GM18511 (cell line): Measurements from ENCODE around the gene MCM5.
"Not testable (repeated sequence)": the region's sequence is repeated elsewhere in the genome, so short reads cannot be mapped to it uniquely, and the experiment has no call there.

Source experiments
- ATAC-seq: cut with Tn5 transposase; IDR thresholded peaks from one replicate; pipeline ENCODE4 v1.9.1; 2021; ENCODE audit warnings: mild to moderate bottlenecking, moderate library complexity; ENCODE audit not compliant: unreplicated experiment

The MCM5 gene

DNA sequence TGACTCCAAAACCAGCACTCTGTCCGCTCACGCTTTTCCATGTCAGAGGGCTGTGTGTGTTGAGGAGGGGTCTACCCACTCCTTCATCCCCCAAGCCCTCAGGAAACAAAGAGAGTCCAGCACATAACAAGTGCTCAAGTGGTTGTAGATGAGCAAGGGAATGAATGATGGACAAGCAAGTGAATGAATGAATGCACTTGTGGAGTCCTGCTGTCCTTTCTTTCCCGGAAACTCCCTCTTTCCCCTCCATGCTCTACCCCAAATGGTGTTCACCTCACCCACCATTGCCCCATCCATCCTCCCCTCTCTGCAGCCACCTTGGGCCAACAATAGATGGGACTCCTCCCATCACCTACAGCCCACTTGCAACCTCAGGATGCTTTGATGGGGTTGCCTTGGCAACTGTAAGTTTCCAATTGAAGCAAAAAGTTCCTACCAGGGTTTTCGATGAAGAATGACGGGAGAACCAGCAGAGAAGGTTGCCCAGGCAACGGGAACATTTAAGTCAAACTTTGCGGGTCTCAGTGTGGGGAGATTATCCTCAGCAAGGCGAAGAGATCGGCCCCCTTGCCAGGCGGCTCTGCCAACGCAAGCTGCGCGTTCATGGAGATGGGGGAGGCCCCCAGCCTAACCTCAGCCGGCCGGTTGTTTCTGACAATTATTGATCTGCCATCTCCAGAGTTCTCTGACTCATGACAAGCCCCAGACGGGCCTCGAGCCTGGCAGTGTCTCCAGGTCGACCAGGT, 51.1 kb downstream of the MCM5 start:
- ATAC-seq, result no peak

DNA sequence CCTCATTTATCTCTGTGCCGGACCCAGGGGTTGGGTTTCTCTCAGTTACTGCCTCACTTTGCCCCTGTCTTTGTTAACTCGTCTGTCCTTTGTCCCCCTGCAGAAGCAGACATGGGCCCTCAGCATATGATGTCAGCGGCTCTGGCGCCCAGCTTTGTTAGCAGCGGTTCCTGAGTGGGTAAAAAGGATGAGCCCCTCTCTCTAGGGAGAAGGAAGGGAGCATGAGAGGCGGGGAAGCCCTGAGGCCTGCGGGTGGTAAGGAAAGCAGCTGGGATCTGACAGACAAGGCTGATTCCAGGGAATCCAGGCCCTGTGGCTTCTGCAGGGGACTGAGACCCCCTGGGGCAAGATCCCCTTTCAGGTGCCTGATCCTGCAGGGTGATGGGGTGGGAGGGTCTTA, 51.7 kb downstream of the MCM5 start:
- ATAC-seq, result no peak

DNA sequence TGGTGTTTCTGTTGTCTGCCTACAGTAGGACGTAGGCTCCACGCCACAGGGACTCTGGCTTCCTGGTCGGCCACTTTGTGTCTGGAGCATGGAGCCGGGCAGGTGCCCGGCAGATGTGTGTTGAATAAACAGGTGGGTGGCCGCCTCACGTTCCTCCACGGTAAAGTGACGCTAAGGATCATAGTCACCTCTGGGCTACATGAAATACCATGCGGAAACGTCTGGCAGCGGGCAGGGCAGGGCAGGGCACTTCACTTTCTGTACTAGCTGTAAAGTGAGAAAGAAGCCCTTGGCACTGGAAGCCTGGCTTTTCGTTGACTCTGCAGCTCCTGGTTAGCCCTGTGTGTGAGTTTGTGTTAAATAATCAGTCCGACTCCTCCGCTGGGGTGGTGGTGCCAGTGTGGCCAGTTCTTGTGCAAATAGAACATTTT, 52.4 kb downstream of the MCM5 start:
- no peak for ATAC-seq

DNA sequence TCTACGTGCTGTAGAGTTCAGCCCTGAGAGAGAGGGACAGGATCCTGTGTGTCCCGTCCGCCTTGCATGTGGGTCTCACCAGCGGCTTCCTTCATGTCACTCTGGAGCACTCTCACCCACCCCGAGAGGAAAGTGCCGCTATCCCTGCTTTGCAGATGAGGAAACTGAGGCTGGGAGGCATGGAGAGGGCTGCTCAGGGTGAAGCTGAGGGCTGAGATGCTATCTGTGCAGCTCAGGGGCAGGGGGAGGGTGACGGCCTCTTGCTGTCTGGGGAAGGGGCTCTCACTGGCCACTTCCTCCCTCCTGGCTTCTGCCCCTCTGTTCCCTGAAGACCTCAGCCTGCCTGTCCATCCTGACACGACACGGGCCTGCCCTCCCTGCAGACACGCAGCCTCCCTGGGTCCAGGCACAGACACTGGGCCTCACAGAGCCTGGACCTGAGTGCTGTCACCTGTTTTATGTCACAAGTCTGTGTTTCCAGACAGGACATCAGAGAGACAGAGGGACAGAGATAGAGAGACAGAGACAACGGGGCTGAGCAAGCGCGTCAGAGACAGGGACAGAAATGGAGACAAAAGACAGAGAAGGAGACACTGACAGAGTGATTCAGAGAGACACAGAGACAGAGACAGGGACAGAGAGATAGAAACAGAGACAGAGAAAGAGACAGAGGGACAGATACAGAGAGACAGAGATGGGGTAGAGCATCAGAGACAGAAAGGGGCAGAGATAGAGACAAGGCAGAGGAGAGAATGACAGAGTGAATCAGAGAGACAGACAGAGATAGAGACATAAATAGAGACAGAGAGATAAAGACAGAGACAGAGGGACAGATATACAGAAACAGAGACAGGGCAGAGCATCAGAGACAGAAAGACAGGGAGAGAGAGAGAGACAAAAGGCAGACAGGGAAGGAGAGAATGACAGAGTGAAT, 53.1 kb downstream of the MCM5 start:
- no peak for ATAC-seq

DNA sequence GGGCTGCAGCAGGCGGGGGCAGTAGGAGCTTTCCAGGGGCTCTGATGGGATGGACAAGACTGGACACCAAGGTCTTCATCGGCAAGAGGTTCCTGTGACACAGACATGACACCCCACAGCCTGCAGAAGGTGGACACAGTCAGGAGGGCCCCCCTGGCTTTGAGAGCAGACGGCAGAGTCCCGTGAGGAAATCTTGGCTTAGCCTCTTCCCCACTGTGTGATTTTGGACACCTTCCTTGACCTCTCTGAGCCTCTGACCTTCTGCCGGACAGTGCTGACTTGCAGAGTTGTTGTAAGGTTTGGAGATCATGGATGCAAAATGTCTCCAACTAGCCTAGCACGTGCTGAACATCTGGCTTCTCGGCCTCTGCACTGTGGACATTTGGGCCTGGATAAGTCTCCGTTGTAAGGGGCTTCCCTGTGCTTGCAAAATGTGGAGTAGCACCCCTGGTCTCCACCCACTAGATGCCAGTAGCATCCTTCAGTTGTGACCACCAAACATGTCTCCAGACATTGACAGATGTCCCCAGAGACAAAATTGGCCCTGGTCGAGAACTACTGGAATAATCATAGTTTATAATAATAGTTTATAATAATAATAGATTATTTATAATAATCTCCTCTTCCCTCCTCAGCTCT, 54.6 kb downstream of the MCM5 start:
- ATAC-seq, result no peak

DNA sequence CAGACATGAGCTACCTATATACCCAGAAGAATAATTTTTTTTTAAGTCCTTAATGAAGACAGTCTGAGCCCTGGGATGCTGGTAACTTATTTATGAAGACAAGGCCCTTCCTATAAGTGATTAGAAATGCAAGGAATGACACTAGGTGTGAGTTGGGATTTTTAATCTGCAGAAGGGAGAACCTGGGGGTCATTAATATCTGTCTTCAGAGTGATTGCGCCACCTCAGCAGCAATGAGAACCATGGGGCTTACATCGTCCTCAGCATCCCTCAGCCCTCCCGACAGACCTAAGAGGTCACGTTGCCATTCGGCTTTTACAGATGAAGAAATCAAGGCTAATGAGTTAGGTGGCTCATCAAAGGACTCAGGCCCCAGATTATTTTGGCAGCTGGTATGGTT, 55.6 kb downstream of the MCM5 start:
- ATAC-seq, result no peak

DNA sequence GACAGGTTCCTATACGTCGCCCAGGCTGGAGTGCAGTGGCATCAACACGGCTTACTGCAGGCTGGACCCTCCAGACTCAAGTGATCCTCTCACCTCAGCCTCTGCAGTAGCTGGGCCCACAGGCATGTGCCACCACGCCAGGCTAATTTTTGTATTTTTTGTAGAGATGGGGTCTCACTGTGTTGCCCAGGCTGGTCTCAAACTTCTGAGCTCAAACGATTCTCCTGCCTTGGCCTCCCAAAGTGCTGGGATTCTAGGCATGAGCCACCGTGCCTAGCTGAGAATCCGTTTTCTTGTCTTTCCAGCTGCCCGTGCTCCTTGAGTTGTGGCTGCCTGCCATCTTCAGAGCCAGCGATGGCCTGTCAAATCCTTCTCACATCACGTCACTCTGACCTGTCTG, 56.8 kb downstream of the MCM5 start:
- no peak for ATAC-seq

DNA sequence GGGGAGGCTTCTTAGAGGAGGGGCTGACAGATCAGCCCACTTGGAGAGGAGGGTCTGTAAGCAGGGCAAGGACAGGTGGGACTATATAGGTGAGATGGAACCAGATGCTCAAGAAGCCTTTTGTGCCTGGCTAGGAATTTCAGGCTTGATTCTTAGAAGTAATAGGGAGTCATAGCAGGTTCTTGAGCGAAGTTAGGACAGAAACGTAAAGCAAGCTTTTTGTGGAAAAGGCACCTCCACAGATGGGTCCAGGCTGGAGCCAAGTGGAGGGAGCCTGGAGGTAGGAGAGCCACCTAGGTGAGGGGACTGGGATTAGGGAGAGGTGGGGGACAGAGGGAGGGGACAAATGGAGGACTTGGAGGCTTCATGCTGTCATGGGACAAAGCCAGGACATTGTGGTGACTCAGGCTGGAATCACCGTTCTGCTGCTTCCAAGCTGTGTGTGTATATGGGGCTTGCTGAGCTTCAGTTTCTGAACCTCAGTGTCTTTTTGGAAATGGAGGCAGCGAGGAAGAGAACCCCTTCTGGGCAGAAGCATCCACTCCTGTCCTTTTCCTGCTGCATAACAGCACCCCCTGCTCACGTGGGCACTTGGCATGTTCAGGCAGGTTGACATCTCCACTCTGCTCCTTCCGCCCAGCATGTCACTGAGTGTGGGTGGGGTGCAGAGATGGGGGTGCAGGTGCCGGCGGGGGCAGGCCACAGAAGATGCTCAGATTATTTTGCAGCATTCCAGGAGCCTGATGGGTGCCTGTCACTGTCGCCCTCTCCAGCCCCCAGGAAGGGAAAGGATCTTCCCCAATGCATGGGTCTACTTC, 58.0 kb downstream of the MCM5 start:
- ATAC-seq, result no peak

DNA sequence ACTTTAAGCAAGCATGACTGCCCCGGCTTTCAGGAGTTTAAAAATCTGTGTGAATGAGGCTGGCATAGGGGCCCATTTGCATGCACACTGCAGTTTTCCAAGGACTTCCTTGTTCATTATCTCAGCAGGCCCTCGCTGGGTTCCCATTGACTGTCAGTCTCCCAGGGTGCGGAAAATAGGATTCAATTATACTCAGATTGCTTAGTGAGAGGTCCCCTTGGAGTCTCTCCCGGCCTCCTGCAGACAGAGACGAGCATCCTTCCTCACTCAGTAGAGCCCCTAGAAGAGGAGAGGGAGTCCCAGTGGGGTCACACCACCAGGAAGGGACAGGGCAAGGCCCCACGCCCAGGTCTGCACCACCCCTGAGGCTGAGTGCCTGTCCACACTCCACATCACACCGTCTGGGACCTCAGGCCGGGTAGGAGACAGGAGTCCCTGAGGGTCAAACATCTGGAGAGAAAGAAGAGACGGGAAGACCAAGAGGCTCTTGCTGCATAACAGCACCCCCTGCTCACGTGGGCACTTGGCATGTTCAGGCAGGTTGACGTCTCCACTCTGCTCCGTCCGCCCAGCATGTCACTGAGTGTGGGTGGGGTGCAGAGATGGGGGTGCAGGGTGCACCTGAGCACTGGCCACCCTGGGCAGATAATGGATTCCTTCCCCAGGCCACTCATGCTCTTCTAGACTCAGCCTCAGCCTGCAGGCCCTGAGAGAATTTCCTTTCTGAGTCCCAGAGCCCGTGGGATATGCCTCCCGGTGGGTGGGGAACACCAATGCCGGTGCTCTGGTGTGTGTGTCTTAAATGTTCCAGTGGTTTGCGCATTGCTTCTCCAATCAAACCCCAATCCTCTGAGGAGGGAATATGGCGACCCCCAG, 58.8 kb downstream of the MCM5 start:
- ATAC-seq, result no peak

DNA sequence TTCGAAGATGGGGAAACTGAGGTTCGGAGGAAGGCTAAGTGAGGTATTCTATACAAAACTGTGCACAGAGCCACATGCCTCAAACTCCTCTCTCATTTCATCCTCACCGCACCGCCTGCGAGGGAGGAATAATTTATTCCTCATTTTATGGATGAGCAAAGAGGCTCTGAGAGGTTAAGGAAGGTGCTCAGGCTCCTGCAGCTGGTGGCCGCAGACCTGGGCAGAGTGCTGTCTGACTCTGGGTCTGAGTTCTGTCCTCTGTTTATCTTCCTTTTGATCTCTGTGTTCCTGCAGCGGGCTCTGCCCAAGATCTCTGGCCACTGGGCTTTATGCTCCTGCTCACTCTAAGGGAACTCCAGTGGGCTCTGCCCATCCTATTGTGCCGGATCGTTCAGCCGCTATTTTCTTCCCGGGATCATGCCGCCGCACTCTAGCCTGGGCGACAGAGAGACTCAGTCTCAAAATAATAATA, 59.5 kb downstream of the MCM5 start:
- ATAC-seq, result no peak

DNA sequence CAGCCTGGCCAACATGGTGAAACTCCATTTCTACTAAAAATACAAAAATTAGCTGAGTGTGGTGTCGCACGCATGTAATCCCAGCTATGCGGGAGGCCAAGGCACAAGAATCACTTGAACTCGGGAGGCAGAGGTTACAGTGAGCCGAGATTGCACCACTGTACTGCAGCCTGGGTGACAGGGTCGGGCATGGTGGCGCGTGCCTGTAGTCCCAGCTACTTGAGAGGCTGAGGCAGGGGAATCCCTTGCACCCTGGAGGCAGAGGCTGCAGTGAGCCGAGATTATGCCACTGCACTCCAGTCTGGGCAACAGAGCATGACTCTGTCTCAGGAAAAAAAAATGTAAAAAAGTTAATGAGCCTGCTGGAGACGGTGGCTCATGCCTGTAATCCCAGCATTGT, 60.0 kb downstream of the MCM5 start:
- ATAC-seq, result not testable (repeated sequence)

DNA sequence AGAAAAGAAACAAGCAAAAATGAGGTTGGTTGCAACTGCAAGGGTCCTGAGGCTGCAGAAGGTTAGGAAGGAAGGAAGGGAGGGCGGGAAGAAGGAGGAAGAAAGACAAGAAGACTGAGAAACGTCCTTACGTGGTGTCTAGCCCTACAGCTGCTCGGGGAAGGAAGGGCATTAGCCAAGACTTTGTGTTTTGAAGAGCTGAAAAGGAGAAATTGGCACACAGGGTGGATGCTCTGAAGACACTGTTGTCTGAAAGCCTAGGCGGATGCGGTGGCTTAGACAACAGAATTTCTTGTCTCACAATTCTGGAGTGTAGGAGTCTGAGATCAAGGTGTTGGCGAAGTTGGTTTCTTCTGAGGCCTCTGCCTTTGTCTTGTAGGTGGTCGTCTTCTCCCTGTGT, 60.7 kb downstream of the MCM5 start:
- ATAC-seq, result no peak

DNA sequence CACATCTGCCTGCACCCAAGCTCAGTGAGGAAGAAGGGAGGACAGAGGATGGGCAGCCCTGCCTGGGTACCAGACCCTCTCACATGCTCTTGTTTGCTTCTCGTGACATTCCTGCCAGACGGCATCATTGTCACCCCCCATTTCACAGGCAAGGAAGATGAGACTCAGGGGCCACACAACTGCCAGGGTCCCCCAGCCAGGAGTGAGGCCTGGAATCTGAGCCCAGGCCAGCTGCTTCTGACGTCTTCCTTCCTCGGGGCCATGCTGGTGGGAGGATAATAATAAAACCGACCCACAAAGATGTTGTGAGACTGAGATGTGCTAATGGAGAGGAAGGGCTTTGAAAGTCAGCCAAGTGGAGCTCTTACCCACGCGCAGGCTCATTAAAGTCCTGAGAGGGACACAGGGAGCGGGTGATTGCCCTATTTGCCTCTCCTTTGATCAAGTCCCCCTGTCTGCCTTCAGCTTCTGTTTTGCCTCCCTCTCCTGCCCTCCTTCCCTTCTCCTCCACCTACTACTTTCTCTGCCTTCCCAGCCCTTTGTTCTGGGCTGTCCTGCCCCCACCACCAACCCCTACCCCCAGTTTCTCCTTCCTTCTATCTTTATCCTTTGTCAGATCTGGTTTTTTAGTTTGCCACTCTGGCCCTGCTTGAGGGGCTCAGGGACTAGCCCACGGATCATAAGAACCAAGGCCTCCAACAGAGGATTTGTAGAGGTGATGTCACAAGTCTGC, 62.7 kb downstream of the MCM5 start:
- no peak for ATAC-seq

DNA sequence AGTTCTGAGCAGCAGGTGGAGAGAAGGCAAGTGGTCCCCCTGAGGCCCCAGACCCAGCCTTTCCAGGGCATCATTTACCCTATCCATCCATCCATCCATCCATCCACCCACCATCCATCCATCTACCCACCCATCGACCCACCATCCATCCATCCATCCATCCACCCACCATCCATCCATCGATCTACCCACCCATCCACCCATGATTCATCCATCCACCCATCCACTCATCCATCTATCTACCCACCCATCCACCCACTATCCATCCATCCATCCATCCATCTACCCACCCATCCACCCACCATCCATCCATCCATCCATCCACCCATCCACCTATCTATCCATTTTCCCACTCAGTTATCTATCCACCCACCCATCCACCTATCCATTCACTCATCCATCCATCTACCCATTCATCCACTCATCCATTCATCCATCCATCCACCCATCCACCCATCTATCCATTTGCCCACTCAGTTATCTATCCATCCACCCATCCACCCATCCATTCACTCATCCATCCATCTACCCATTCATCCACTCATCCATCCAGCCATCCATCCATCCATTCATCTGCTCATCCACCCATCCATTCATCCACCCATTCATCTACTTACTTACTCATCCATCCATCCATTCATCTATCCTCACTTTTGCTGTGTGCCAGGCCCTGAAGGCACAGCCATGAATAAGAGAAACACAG, 63.4 kb downstream of the MCM5 start:
- no peak for ATAC-seq

DNA sequence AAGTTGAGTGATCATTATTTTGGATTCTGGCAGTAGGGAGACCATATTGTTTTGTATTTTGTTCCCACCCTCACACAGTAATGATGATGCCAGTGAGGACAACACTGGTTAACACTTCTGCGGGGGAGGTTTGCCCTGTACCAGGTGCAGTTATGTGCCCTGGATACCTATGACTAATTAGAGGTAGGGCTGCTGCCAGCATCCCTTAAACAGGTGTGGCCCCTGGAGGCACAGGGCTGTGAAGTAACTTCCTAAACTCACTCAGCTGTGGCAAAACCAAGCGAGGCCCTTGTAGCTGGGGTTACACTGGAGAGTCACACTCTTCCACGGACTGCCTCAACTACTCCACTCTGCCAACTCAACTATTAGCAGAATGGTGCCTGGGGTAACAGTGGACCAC, 64.5 kb downstream of the MCM5 start:
- no peak for ATAC-seq

DNA sequence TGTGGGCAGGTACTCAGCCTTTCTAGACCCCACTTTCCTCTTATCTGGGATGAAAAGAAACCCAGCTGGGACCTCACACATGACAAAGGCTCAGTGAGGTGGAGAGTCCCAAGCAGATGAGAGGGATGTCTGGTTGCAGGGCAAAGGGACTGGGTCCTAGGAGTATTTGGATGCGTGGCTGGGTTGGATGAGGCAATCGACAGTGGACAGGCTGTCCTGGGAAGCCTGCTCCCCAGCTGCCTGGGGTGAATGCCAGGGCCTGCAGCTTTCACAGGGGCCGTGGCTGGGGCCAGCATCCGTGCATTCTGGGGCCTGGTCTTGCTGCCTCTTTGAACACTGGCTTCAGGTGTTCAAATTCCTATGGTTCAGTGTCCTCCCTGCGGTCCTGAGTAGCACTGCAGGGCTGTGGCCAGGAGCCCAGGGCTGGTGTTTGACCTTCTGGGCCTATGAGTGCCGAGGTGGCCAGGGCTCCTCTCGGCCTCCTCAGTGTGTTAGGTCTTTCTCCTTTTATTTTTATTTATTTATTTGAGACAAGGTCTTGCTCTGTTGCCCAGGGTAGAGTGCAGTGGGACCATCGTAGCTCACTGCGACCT, 65.3 kb downstream of the MCM5 start:
- ATAC-seq, result no peak

DNA sequence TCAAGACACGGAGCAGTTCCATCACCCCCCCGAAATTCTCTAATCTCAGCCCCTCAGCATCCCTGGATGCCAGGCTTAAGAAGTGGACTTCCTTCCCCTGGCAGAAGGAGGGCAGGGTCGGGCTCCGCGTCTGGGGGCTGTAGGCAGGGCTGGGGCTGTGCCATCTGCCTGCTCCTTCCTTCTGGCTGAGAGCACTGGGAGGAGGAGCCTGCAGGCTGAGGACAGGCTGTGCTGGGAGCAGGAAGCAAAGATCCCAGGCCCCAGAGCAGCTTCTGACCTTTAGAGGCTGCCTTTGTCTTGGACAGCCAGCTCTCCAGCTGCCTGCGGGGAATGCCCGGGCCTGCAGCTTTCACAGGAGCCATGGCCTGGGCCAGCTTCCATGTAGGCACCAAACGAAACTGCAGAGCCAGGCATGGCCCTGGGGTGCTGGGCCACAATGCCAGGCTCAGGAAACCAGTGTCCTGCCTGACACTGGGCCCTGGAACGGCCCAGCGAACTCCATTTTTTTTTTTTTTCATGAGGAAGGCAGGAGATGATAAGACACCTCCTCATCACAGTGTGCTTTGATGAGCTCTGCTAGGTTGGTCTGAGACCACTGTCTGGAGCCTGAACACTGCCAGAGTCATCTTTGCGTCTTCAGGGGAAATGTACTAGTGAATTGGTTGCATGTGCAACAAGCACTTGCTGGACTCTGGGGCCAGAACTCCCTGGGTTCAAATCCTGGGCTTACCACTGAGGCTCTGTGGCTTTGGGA, 67.9 kb downstream of the MCM5 start:
- ATAC-seq, result no peak
